Stimulated activated CD4-positive, alpha-beta T cell treated with anti-CD3 and anti-CD28 coated beads, Interleukin-4, amount 100 ng/mL, for 24 hours (primary cell): ENCODE results near the gene SHE.
A peak's percentile ranks its signal among the peaks of the same experiment; 100 is the strongest.

Experiments
- DNase-seq: peaks from one replicate; pipeline ENCODE4 v3.0.0-alpha.2; 2020

SHE gene

DNA sequence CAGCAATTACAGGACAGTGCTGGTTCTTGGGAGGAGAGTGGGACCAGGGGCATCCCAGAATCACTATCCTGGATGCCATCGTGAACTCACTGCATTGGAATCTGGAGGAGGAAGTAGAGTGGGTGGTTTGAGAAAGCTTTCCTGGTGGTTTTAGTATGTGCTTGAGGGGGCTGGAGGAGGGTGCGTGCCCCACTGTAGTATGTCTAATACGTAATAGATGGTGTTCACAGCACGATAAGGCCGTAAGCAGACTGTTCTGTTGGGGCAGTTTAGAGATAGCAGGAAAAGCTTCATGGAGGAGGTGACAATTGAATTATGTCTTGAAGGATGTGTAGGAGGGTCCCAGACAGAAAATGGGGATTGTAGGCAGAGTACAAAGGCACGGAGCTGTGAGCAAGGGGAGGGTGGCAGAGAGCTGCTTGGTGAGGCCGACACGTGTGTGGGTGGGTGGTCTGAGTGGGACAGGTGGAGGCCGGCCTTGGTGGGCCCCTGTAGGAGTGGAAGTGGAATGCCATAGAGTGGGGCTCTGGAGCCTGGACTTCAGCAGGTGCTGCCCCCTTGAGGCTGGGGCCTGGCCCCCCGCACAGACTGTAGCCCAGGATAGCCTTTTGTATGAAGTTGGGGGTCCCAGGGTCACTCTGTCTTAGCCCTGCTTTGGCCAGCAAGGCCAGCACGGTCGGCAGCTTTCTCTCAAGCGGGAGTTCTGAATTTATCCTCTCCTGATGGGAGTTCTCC, 60.0 kb downstream of the SHE start:
- DNase-seq = no peak

DNA sequence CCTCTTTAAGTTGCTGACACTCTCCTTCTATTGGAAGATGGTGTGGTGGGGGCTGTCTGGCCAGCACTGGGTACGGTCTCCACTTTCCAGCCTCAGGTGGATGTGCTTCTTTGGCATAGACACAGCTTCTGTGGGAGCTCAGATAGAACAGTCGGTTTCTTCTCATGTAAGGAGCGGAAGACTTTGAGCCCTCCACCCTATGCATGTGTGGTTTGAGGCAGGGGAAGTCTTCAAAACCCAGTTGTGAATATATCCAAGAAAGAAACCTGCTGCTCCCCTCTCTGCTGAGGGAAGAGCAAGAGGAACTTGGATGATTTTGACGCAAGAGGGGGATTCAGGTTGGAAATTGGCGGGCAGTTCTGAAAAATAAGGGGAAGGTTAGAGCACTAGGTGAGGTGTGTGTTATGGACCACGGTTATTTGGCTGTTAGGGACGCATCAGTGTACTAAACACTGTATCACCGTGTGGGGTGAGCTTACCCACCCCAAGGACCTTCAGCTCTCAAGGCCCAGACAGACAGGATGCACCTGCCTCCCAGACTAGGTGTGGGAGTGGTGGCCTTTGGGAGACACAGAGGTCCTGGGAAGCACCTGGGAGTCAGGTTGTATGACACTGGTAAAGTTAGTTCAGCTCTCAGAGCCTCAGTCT, 60.8 kb downstream of the SHE start:
- DNase-seq = no peak

DNA sequence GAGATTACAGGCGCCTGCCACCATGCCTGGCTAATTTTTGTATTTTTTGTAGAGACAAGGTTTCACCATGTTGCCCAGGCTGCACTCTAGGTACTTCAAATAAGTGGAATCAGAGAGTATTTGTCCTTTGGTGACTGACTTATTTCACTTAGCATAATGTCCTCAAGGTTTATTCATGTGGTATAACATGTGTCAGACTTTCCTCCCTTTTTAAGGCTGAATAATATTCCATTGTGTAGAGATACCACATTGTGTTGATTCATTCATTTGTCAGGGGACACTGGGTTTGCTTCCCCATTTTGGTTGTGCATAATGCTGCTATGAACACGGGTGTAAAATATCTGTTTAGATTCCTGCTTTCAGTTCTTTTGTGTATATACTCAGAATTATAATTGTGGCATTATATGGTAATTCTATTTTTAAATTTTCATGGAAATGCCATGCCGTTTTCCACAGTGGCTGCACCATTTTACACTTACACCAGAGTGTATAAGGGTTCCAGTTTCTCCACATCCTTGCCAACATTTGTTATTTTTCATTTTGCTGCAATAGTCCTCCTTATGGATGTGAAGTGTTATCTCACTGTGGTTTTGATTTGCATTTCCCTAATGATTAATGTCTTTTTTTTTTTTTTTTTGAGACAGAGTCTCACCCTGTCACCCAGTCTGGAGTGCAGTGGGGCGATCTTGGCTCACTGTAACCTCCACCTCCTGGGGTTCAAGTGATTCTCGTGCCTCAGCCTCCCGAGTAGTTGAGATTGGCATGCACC, 62.0 kb downstream of the SHE start:
- no peak for DNase-seq

DNA sequence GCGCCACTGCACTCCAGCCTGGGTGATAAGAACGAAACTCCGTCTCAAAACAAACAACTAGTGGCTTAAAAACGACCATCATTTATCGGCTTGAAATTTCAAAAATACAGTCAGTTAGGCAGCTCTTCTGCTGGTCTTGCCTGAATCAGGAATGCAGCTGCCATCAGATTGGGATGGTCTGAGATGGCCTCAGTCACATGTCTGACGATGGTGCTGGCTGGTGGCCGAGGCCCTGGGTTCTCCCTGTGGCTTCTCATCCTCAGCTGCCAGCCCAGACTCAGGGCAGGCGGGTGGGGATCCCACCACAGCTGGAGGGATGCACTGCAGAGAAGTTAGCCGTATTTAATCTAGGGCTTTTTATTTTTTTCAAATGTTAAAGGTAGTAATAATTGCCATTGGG, 65.8 kb downstream of the SHE start:
- DNase-seq = no peak

DNA sequence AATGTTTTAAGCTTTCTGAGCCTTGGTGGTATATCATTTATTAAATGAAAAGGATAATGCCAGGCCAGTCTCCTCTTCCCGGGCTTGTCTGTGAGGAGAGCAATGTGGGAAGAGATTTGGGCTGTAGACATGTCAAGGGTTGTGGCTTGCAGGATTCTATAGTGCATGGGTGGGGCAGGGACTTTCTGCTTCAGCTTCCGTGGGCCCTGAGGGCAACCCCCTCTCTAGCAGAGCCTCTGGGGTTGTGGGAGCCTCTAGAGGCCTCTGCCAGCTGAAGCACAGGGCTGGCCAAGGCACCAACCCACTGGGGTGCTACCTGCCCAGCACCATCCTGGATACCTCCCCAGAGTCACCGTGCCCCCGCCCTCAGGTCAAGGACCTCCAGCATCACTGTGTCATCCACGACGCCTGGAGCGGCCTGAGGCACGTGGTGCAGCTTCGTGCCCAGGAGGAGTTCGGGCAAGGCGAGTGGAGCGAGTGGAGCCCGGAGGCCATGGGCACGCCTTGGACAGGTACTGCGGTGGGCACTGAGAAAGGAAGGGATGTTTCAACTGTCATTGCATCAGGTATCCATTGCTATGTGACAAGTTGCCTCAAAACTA, 66.5 kb downstream of the SHE start:
- DNase-seq = no peak

DNA sequence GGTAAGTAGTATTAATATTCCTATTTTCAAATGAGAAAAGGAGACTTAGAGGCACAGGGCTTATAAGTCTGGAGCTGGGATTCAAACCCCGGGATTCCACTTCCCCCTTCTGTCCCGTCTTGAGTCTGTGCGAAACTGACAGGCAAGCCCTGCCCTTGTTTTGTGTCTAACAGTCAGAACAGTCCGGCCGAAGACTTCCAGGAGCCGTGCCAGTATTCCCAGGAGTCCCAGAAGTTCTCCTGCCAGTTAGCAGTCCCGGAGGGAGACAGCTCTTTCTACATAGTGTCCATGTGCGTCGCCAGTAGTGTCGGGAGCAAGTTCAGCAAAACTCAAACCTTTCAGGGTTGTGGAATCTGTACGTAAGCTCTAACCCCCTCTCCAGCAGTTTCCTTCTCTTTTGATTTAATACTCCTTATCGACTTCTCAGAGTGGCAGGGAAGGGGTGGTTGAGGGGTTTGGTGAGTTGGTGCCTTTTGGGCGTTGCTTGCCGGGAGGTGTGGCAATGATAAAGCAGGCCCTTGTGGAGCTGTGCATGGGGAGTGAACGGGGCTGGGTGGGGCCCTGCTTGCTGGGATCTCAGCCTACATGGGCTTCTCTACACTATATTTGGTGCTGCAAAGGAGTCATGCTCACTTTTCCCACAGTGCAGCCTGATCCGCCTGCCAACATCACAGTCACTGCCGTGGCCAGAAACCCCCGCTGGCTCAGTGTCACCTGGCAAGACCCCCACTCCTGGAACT, 67.7 kb downstream of the SHE start:
- DNase-seq = no peak

DNA sequence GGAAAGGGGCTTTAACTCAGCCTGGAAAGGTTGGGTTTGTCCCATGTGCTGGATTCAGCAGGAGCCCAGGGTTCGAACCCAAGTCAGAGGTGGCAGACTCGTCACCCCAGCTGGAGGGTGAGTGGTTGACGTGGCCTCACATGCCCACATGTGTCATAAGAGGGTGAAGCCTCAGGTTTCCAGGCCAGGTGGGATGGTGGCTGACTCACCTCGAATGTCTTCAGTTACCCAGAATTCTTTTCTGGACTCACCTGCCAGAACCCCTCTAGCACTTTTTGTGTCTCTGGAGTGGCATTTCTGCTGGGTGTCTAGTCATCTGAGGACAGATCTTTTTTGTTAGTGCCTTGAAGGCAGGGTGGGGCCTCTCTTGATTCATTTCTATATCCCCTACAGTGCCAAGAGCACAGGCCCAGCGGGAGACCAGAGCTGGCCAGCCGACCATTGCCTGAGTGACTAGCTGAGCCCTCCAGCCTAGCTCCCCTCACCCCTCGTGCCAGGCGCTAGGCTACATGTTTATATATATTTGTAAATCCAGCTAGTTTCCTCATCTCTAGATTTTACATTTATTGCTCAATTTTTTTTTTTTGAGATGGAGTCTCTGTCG, 68.9 kb downstream of the SHE start:
- DNase-seq = peak; percentile 55

DNA sequence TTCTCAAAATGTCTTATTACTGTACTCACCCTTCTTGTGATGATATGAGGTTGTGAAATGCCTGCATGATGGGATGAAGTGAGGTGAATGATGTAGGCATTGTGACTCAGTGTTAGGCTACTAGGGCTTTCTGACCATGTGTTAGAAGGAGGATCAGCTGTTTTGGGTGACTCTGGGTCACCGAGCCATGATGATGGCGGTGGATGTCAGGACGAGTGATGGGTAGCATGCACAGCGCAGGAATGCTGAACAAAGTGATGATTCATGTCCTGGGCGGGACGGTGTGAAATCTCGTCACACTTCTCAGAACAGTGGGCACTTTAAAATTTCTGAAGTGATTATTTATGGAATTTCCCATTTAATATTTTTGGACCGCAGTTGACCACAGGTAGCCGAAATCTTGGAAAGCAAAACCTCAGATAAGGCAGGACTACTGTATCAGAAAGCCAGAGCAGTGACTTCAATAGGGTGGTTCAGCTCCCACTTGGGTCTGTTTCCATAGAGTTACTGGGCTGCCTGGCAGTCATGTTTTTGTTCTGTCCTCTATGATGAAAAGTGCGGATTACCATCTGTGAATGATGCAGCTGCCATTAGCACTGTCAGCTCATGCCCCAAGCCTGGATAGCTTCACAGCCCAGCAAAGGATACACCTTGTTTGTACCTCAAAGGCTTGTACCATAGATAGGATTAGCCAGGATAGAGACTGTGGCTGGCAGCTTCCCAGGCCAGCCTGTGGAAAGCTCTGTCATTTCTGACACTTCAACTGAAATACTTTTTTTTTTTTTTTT, 70.4 kb downstream of the SHE start:
- peak; percentile 74 for DNase-seq

DNA sequence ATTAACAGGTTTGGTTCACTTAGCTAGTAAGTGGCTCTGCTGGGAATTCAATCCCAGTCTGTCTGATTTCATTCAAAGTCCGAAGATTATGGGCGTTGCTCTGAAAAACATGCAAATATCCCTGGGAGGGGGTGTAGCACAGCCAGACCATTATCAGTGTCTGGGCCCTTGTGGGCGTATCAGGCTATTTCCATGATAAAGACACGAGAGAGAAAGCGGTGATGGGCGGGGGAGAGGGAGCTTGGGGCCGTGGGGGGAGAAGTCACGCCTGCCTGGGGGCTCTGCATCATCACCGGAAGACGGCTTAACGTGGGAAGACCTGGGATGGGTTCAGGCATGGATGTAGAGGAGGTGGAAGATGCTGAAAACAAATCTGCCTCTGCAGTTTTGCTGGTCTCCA, 71.3 kb downstream of the SHE start:
- DNase-seq = no peak

DNA sequence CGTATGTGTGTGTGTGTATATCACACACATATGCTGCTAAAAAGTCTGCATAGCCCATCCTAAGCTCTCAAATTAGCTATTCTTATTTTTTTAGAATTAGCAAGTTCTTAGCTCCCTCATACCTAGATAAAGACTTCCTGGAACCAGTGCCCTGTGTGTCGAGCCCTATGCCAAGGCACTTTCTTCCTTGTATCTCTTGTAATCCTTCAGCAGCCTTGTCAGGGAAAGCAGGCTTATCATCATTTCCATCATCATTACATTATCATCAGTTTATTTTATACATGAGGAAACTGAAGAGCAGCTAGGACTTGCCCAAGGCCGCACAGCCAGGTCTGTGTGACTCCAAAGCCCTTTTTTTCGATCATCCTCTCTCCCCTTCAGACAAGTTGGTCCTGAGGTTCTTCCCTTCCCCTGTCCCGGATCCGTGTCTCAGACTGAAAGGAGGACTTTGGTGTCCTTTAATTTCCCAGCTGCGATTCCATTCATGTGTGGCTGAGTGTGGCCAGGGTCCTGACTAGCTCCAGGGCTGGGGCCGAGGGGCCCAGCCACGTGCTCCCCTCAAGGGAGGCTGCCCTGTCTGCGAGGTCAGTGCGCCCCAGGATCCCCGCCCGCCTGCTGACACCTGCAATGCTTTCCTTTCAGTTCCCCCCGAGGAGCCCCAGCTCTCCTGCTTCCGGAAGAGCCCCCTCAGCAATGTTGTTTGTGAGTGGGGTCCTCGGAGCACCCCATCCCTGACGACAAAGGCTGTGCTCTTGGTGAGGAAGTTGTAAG, 72.2 kb downstream of the SHE start:
- no peak for DNase-seq
